ENCODE data around the gene S100A8. TPM values are rescaled to one million over a fixed set of nuclear protein-coding genes. Genes with fewer than 3 reads are reported as not detected.

The S100A8 gene
- total RNA-seq, 4 donors from 2014 or later = 5.7 to 38.4 (median 19.5) TPM

DNA sequence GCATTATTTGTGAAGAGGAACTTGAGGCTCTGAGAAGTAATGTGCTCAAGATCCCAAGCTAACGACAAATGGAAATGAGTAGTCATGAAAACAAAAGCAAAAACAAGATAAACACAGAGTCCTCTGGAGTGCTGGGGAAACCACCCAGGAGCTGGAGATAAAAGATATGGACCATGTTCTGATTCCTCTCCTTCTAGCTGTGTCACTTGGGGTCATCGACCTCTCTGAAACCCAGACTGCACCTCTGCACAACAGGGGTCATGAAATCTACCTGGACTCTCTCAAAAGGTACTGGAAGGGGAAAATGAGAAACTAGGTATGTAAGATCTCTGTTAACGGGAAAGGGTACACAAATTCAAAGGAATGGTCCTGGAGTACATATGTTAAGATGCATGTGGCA, 48.7 kb downstream of the S100A8 start:
- no peak for TF ChIP-seq POLR2A (IDR thresholded peaks at IDR 0.05)
- no peak for TF ChIP-seq EP300 (IDR thresholded peaks at IDR 0.05)
- TF ChIP-seq, protein P1, sequence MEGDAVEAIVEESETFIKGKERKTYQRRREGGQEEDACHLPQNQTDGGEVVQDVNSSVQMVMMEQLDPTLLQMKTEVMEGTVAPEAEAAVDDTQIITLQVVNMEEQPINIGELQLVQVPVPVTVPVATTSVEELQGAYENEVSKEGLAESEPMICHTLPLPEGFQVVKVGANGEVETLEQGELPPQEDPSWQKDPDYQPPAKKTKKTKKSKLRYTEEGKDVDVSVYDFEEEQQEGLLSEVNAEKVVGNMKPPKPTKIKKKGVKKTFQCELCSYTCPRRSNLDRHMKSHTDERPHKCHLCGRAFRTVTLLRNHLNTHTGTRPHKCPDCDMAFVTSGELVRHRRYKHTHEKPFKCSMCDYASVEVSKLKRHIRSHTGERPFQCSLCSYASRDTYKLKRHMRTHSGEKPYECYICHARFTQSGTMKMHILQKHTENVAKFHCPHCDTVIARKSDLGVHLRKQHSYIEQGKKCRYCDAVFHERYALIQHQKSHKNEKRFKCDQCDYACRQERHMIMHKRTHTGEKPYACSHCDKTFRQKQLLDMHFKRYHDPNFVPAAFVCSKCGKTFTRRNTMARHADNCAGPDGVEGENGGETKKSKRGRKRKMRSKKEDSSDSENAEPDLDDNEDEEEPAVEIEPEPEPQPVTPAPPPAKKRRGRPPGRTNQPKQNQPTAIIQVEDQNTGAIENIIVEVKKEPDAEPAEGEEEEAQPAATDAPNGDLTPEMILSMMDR (IDR thresholded peaks at IDR 0.05) = no peak
- TF ChIP-seq POLR2AphosphoS5 (IDR thresholded peaks at IDR 0.05) = no peak
- Histone ChIP-seq H3K36me3 (no peaks in the 10 kb centered on the region), H3K9me3 (no peaks in the 10 kb centered on the region), H3K4me3 (no peak overlapping the region), H3K4me1 (peaks cover 26% of the 10 kb centered on the region), H3K27ac (no peak overlapping the region), H3K27me3 (peaks cover 6% of the 10 kb centered on the region)
- 68% methylated on average over 3 of the region's 3 CpGs for WGBS
- no peak for DNase-seq (ENCODE audit: low spot score in 2 of 2)

DNA sequence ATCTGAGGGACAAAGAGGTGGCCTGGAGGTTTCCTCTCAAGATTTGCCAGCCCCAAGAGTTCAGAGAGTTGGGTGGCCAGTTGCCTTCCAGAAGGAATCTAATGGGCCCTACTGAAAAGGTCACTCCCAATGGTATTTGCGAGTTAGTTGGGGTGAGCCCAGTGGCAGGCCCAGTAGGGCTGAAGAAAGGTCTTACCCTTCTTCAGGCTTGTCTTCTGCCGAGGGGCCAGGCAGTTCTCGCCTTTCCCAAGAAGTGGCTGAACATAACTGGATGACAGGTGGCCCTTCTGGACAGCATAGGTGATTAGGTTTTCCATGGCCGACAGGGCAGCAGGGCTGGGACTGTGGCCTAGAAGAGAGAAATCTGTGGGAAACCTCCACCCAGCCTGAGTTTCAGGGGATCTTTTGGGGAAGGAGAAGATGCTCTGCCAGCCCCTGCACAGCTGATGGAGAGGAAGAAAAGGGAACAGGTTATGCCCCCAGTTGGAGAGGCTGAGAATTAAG, 49.4 kb downstream of the S100A8 start:
- peaks cover 6% of the 10 kb centered on the region for H3K27me3 ChIP-seq
- no peak overlapping the region for H3K27ac ChIP-seq
- no peaks in the 10 kb centered on the region for H3K9me3 ChIP-seq
- peaks cover 26% of the 10 kb centered on the region for H3K4me1 ChIP-seq
- DNase-seq (ENCODE audit: low spot score in 2 of 2) = peak in 1 of 2 donors; percentile 44
- no peak for TF ChIP-seq POLR2AphosphoS5 (IDR thresholded peaks at IDR 0.05)
- TF ChIP-seq, protein P1 (IDR thresholded peaks at IDR 0.05) = no peak
- no peak for TF ChIP-seq EP300 (IDR thresholded peaks at IDR 0.05)
- no peaks in the 10 kb centered on the region for H3K36me3 ChIP-seq
- H3K4me3 ChIP-seq = no peak overlapping the region
- 92% methylated on average over 4 of the region's 4 CpGs for WGBS

DNA sequence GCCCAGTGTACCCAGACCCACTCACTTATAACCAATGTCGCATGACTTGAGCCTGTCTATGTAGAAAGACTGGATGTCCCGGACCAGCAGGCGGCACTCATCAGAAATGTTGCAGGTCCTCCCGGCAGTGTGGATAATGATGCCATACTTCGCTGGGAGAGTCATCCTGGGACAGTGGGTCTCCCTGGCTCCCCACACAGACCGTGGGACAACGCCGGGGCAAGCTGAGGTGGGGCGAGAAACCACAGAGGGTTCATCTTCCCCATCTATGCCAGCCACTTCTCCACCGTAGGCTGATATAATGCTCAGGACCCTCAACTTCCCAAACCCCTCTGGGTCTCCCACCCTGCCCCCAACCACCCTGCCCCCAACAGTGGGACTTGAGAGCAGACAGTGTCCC, 50.5 kb downstream of the S100A8 start:
- Histone ChIP-seq H3K4me3 (no peak overlapping the region), H3K27me3 (peaks cover 1% of the 10 kb centered on the region), H3K9me3 (no peaks in the 10 kb centered on the region), H3K36me3 (no peaks in the 10 kb centered on the region), H3K27ac (no peak overlapping the region), H3K4me1 (peaks cover 26% of the 10 kb centered on the region)
- DNase-seq (ENCODE audit: low spot score in 2 of 2) = peak in 1 of 2 donors; percentile 45
- WGBS = 87% methylated on average over 10 of the region's 10 CpGs
- TF ChIP-seq POLR2AphosphoS5 (IDR thresholded peaks at IDR 0.05) = no peak
- no peak for TF ChIP-seq POLR2A (IDR thresholded peaks at IDR 0.05)
- TF ChIP-seq, protein P1 (IDR thresholded peaks at IDR 0.05) = no peak
- TF ChIP-seq EP300 (IDR thresholded peaks at IDR 0.05) = no peak

Other genes with a start within 250 kb of the S100A8 start
- gene SPRR2G, start 240.2 kb downstream of the S100A8 start, total RNA-seq = 10 to 100 TPM in 3 of 4 donors, 1 to 10 TPM in 1; 6.8 to 56.6 (median 13.3) TPM
- gene LELP1, start 187.6 kb downstream of the S100A8 start, total RNA-seq = not detected
- 100 to 1,000 TPM in 1 of 4 donors, 10 to 100 TPM in 2, not detected in 1; 21.2 to 127 (median 34.6) TPM for gene PRR9, start 173.5 kb downstream of the S100A8 start, total RNA-seq
- gene LORICRIN, start 131.4 kb downstream of the S100A8 start, total RNA-seq = 100 to 1,000 TPM in 3 of 4 donors, 10 to 100 TPM in 1; 14.9 to 257 (median 228) TPM
- gene PGLYRP3, start 78.1 kb downstream of the S100A8 start, total RNA-seq = 10 to 100 TPM; 34.2 to 72.1 (median 55.3) TPM
- gene PGLYRP4, start 42.2 kb downstream of the S100A8 start, total RNA-seq = 10 to 100 TPM; 13.0 to 35.0 (median 21.2) TPM
- gene S100A9, start 33.2 kb downstream of the S100A8 start, total RNA-seq = 10 to 100 TPM; 11.0 to 95.4 (median 51.1) TPM
- gene S100A12, start 15.5 kb downstream of the S100A8 start, total RNA-seq = not detected
- gene S100A7A, start 25.4 kb upstream of the S100A8 start, total RNA-seq = under 1 TPM in 1 of 4 donors, not detected in 3; 0.10 TPM
- gene S100A7, start 69.6 kb upstream of the S100A8 start, total RNA-seq = 100 to 1,000 TPM in 1 of 4 donors, 10 to 100 TPM in 2, 1 to 10 TPM in 1; 5.1 to 107 (median 20.2) TPM
- 100 to 1,000 TPM; 135 to 264 (median 241) TPM for gene S100A6, start 144.9 kb upstream of the S100A8 start, total RNA-seq
- not detected for gene S100A5, start 149.9 kb upstream of the S100A8 start, total RNA-seq
- gene S100A4, start 154.7 kb upstream of the S100A8 start, total RNA-seq = 100 to 1,000 TPM in 3 of 4 donors, 10 to 100 TPM in 1; 89.3 to 229 (median 175) TPM
- gene S100A3, start 158.2 kb upstream of the S100A8 start, total RNA-seq = 100 to 1,000 TPM in 1 of 4 donors, 10 to 100 TPM in 2, not detected in 1; 42.6 to 342 (median 88.0) TPM
- gene S100A2, start 174.8 kb upstream of the S100A8 start, total RNA-seq = 100 to 1,000 TPM; 127 to 519 (median 267) TPM
- 100 to 1,000 TPM; 133 to 668 (median 414) TPM for gene S100A16, start 222.1 kb upstream of the S100A8 start, total RNA-seq
- gene S100A14, start 225.3 kb upstream of the S100A8 start, total RNA-seq = 100 to 1,000 TPM; 252 to 555 (median 445) TPM
- 10 to 100 TPM; 28.0 to 55.4 (median 43.1) TPM for gene S100A13, start 236.4 kb upstream of the S100A8 start, total RNA-seq
- 10 to 100 TPM; 17.9 to 33.2 (median 21.1) TPM for gene S100A1, start 237.4 kb upstream of the S100A8 start, total RNA-seq
- gene CHTOP, start 243.0 kb upstream of the S100A8 start, total RNA-seq = 10 to 100 TPM; 56.8 to 78.1 (median 58.2) TPM

Measured in suprapubic skin (tissue), 4 donors.